ENCODE results near the gene BMPR1A. TPM values are rescaled to one million over a fixed set of nuclear protein-coding genes. Genes with fewer than 3 reads are reported as not detected.

Gene BMPR1A
- total RNA-seq, 1 experiment from 2014 or later = 63.2 TPM

GRCh38 chr10:86905429-86905828 is 149.0 kb downstream of the BMPR1A start:
- Histone ChIP-seq H3K4me1 (no peaks in the 10 kb centered on the region), H3K27me3 (replicated peaks; ENCODE audit: control insufficient read depth, insufficient read depth, low read length) (no peaks in the 10 kb centered on the region), H3K36me3 (ENCODE audit: control insufficient read depth, insufficient read depth, low read length) (peaks cover 5% of the 10 kb centered on the region), H3K9me3 (peaks cover 10% of the 10 kb centered on the region; the same call in 1 of the 2 replicates), H3K4me3 (ENCODE audit: low read depth, low read length) (no peak overlapping the region)
- intact Hi-C loops (cut with micrococcal nuclease; ENCODE audit: unreplicated experiment) = no loop called here
- DNase-seq = no peak
- Mint-ChIP-seq H3K27ac (ENCODE audit: unreplicated experiment) (no peak overlapping the region), H3K27me3 (ENCODE audit: insufficient read depth, unreplicated experiment) (no peaks in the 10 kb centered on the region), H3K9me3 (ENCODE audit: unreplicated experiment) (no peaks in the 10 kb centered on the region), H3K36me3 (ENCODE audit: insufficient read depth, unreplicated experiment) (peaks cover 45% of the 10 kb centered on the region), H3K4me3 (ENCODE audit: unreplicated experiment) (no peak overlapping the region), H3K4me1 (ENCODE audit: low read depth, unreplicated experiment) (no peaks in the 10 kb centered on the region)
- no TSS peak for BruUV-seq (replicated peaks)
- POLR2A ChIA-PET = no interaction called here
- CTCF ChIA-PET = interaction anchor here (0.7 kb wide), 1 partner anchor 261 kb away, joined by 3 read pairs; no protein-coding TSS in a partner anchor
- TF ChIP-seq CTCF (IDR thresholded peaks at IDR 0.05; ENCODE audit: insufficient read depth in 1 of 2, low read depth in 1 of 2, low read length in 1 of 2, severe bottlenecking in 1 of 2, unreplicated experiment in 1 of 2) = no peak

GRCh38 chr10:86914734-86915133 is 158.3 kb downstream of the BMPR1A start:
- ChIA-PET CTCF (no interaction called here), POLR2A (no interaction called here)
- DNase-seq = no peak
- intact Hi-C loops (cut with micrococcal nuclease; ENCODE audit: unreplicated experiment) = no loop called here
- H3K4me3 Mint-ChIP-seq (ENCODE audit: unreplicated experiment) = no peak overlapping the region
- no peaks in the 10 kb centered on the region for H3K27me3 ChIP-seq (replicated peaks; ENCODE audit: control insufficient read depth, insufficient read depth, low read length)
- H3K4me3 ChIP-seq (ENCODE audit: low read depth, low read length) = no peak overlapping the region
- peaks cover 1% of the 10 kb centered on the region for H3K36me3 ChIP-seq (ENCODE audit: control insufficient read depth, insufficient read depth, low read length)
- no peaks in the 10 kb centered on the region for H3K4me1 ChIP-seq
- no peaks in the 10 kb centered on the region for H3K9me3 ChIP-seq
- H3K4me1 Mint-ChIP-seq (ENCODE audit: low read depth, unreplicated experiment) = no peaks in the 10 kb centered on the region
- BruUV-seq (replicated peaks) = no TSS peak
- peaks cover 52% of the 10 kb centered on the region for H3K36me3 Mint-ChIP-seq (ENCODE audit: insufficient read depth, unreplicated experiment)
- no peak overlapping the region for H3K27ac Mint-ChIP-seq (ENCODE audit: unreplicated experiment)
- H3K27me3 Mint-ChIP-seq (ENCODE audit: insufficient read depth, unreplicated experiment) = no peaks in the 10 kb centered on the region
- no peaks in the 10 kb centered on the region for H3K9me3 Mint-ChIP-seq (ENCODE audit: unreplicated experiment)
- TF ChIP-seq CTCF (IDR thresholded peaks at IDR 0.05; ENCODE audit: insufficient read depth in 1 of 2, low read depth in 1 of 2, low read length in 1 of 2, severe bottlenecking in 1 of 2, unreplicated experiment in 1 of 2) = no peak

GRCh38 chr10:86918022-86918471 is 161.6 kb downstream of the BMPR1A start:
- TF ChIP-seq CTCF (IDR thresholded peaks at IDR 0.05; ENCODE audit: insufficient read depth in 1 of 2, low read depth in 1 of 2, low read length in 1 of 2, severe bottlenecking in 1 of 2, unreplicated experiment in 1 of 2) = no peak
- no peaks in the 10 kb centered on the region for H3K27me3 Mint-ChIP-seq (ENCODE audit: insufficient read depth, unreplicated experiment)
- no peak overlapping the region for H3K4me3 Mint-ChIP-seq (ENCODE audit: unreplicated experiment)
- DNase-seq = no peak
- Histone ChIP-seq H3K4me3 (ENCODE audit: low read depth, low read length) (no peak overlapping the region), H3K36me3 (ENCODE audit: control insufficient read depth, insufficient read depth, low read length) (peaks cover 3% of the 10 kb centered on the region), H3K9me3 (no peaks in the 10 kb centered on the region), H3K27me3 (replicated peaks; ENCODE audit: control insufficient read depth, insufficient read depth, low read length) (no peaks in the 10 kb centered on the region), H3K4me1 (no peaks in the 10 kb centered on the region)
- no peaks in the 10 kb centered on the region for H3K4me1 Mint-ChIP-seq (ENCODE audit: low read depth, unreplicated experiment)
- ChIA-PET CTCF (no interaction called here), POLR2A (no interaction called here)
- intact Hi-C loops (cut with micrococcal nuclease; ENCODE audit: unreplicated experiment) = no loop called here
- H3K36me3 Mint-ChIP-seq (ENCODE audit: insufficient read depth, unreplicated experiment) = peaks cover 55% of the 10 kb centered on the region
- BruUV-seq (replicated peaks) = no TSS peak
- H3K27ac Mint-ChIP-seq (ENCODE audit: unreplicated experiment) = no peak overlapping the region
- H3K9me3 Mint-ChIP-seq (ENCODE audit: unreplicated experiment) = no peaks in the 10 kb centered on the region

Measured in Caco-2 (cell line).